NB4 (cell line): Measurements from ENCODE around the gene GGCX.

Experiments
- DNase-seq: peaks from one replicate; pipeline ENCODE4 v3.0.0; 2010; ENCODE audit warnings: low read depth
- H3K4me3 ChIP-seq: one replicate; pipeline ENCODE4 v1.5.1; 2011; ENCODE audit warnings: mild to moderate bottlenecking, low read depth, low read length, moderate library complexity
- CTCF ChIP-seq: IDR thresholded peaks from one replicate; pipeline ENCODE4 v1.5.1; 2012; ENCODE audit warnings: low read depth, low read length
- MAX ChIP-seq: IDR thresholded peaks from 2 replicates; pipeline ENCODE4 v1.6.1; 2011; ENCODE audit warnings: low read depth, low read length
- MYC ChIP-seq: IDR thresholded peaks from 2 replicates; pipeline ENCODE4 v1.6.1; 2011; ENCODE audit warnings: low read depth, low read length
- POLR2A ChIP-seq: IDR thresholded peaks from 2 replicates; pipeline ENCODE4 v1.6.1; 2011; ENCODE audit warnings: mild to moderate bottlenecking; ENCODE audit not compliant: insufficient read length; ENCODE audit errors: extremely low read depth

The GGCX gene

GRCh38 chr2:85503851-85504777 lies 57.2 kb downstream of the GGCX start:
- H3K4me3 ChIP-seq = no peak overlapping the region
- peak; percentile 67 for DNase-seq
- TF ChIP-seq MAX (no peak), MYC (no peak), CTCF (no peak), POLR2A (no peak)

- peak; percentile 54 for DNase-seq
- TF ChIP-seq CTCF = peak; percentile 10
- no peak for TF ChIP-seq MAX
- H3K4me3 ChIP-seq = no peak overlapping the region
Measured at GRCh38 chr2:85503168-85503850, 58.0 kb downstream of the GGCX start.

GRCh38 chr2:85502720-85503119 lies 58.6 kb downstream of the GGCX start:
- peak; percentile 82 for DNase-seq
- TF ChIP-seq CTCF (no peak), MYC (peak; percentile 34; the same call in 1 of the 2 replicates), MAX (peak; percentile 70)
- no peak overlapping the region for H3K4me3 ChIP-seq

GRCh38 chr2:85501248-85501647 lies 60.0 kb downstream of the GGCX start:
- H3K4me3 ChIP-seq = no peak overlapping the region
- TF ChIP-seq CTCF = no peak
- TF ChIP-seq MAX = no peak
- no peak; the same call in 1 of the 2 replicates for TF ChIP-seq MYC
- peak; percentile 47 for TF ChIP-seq POLR2A
- DNase-seq = peak; percentile 98

GRCh38 chr2:85497944-85498630 lies 63.2 kb downstream of the GGCX start:
- no peak overlapping the region for H3K4me3 ChIP-seq
- DNase-seq = no peak
- TF ChIP-seq MYC (no peak), MAX (no peak), POLR2A (no peak), CTCF (no peak)
